Type B pancreatic cell (in vitro differentiated cells): ENCODE measurements around the gene ZNF385D. TPM values are rescaled to one million over a fixed set of nuclear protein-coding genes. Genes with fewer than 3 reads are reported as not detected.

Experiments
- DNase-seq: peaks from one replicate; pipeline ENCODE4 v3.0.0; 2021; ENCODE audit warnings: mixed read lengths; ENCODE audit not compliant: unreplicated experiment; ENCODE audit errors: extremely low spot score
- H3K27ac Mint-ChIP-seq: 2 replicates; pipeline ENCODE4 v1.8.0; 2021; ENCODE audit warnings: mild to moderate bottlenecking, mixed read lengths
- H3K27me3 Mint-ChIP-seq: 2 replicates; pipeline ENCODE4 v1.8.0; 2021; ENCODE audit warnings: mixed read lengths
- H3K36me3 Mint-ChIP-seq: 2 replicates; pipeline ENCODE4 v1.8.0; 2021; ENCODE audit warnings: mixed read lengths
- H3K4me1 Mint-ChIP-seq: one replicate; pipeline ENCODE4 v1.8.0; 2021; ENCODE audit warnings: mixed read lengths; ENCODE audit not compliant: unreplicated experiment
- H3K4me3 Mint-ChIP-seq: 2 replicates; pipeline ENCODE4 v1.8.0; 2021; ENCODE audit warnings: mild to moderate bottlenecking, mixed read lengths
- H3K9me3 Mint-ChIP-seq: 2 replicates; pipeline ENCODE4 v1.8.0; 2021; ENCODE audit warnings: mixed read lengths
- total RNA-seq: library from RNA; stranded (reverse); gene quantifications from 2 replicates; pipeline ENCODE4 v1.2.1, GENCODE V29; 2021; ENCODE audit warnings: low replicate concordance
- TF ChIP-seq, protein P1 (sequence below): fragments of 200-600 bp; sonication (generic); conservative IDR thresholded peaks from 2 replicates; pipeline ENCODE4 v1.5.0; 2021; ENCODE audit warnings: antibody characterized with exemption, mild to moderate bottlenecking

ZNF385D gene
- total RNA-seq, 1 donor from 2014 or later: 7.5 TPM

- H3K4me3 Mint-ChIP-seq: no peak overlapping the region
- H3K4me1 Mint-ChIP-seq: no peaks in the 10 kb centered on the region
- no peak for DNase-seq
- TF ChIP-seq, protein P1, sequence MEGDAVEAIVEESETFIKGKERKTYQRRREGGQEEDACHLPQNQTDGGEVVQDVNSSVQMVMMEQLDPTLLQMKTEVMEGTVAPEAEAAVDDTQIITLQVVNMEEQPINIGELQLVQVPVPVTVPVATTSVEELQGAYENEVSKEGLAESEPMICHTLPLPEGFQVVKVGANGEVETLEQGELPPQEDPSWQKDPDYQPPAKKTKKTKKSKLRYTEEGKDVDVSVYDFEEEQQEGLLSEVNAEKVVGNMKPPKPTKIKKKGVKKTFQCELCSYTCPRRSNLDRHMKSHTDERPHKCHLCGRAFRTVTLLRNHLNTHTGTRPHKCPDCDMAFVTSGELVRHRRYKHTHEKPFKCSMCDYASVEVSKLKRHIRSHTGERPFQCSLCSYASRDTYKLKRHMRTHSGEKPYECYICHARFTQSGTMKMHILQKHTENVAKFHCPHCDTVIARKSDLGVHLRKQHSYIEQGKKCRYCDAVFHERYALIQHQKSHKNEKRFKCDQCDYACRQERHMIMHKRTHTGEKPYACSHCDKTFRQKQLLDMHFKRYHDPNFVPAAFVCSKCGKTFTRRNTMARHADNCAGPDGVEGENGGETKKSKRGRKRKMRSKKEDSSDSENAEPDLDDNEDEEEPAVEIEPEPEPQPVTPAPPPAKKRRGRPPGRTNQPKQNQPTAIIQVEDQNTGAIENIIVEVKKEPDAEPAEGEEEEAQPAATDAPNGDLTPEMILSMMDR: no peak
- H3K9me3 Mint-ChIP-seq: peaks cover 5% of the 10 kb centered on the region
- H3K27me3 Mint-ChIP-seq: no peaks in the 10 kb centered on the region
- no peak overlapping the region for H3K27ac Mint-ChIP-seq
- H3K36me3 Mint-ChIP-seq: peaks cover 4% of the 10 kb centered on the region
Observed at GRCh38 chr3:21564531-21564930, 186.5 kb downstream of the ZNF385D start.

- no peak overlapping the region for H3K4me3 Mint-ChIP-seq
- H3K27me3 Mint-ChIP-seq: no peaks in the 10 kb centered on the region
- H3K27ac Mint-ChIP-seq: no peak overlapping the region
- TF ChIP-seq, protein P1: no peak
- no peaks in the 10 kb centered on the region for H3K4me1 Mint-ChIP-seq
- H3K36me3 Mint-ChIP-seq: peaks cover 4% of the 10 kb centered on the region
- DNase-seq: no peak
- H3K9me3 Mint-ChIP-seq: peaks cover 9% of the 10 kb centered on the region
Observed at GRCh38 chr3:21562243-21562642, 188.8 kb downstream of the ZNF385D start.

- no peak for DNase-seq
- TF ChIP-seq, protein P1: no peak
- H3K36me3 Mint-ChIP-seq: peaks cover 4% of the 10 kb centered on the region
- no peak overlapping the region for H3K4me3 Mint-ChIP-seq
- H3K9me3 Mint-ChIP-seq: peaks cover 9% of the 10 kb centered on the region
- no peak overlapping the region for H3K27ac Mint-ChIP-seq
- no peaks in the 10 kb centered on the region for H3K27me3 Mint-ChIP-seq
- no peaks in the 10 kb centered on the region for H3K4me1 Mint-ChIP-seq
Observed at GRCh38 chr3:21561472-21561871, 189.5 kb downstream of the ZNF385D start.

DNA sequence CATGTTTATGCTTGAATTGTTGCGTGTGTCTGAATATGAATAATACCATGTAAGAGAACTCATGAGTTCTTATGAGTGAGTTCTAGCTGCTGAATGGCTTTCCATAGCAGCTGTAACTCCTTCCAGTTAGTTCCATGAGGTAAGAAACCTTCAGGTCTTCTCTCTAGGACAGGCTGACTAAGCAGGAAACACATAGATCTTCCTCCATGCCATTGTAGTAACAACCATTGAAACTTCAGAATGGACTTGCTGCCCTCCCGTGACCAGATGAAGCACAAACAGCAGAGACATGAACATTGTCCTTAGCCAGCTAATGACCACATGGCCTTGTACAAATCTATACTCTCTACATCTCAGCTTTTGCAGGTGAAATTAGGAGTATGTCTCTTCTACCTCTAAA, 200.0 kb downstream of the ZNF385D start:
- Mint-ChIP-seq H3K9me3 (no peaks in the 10 kb centered on the region), H3K27me3 (no peaks in the 10 kb centered on the region), H3K4me3 (no peak overlapping the region), H3K36me3 (no peaks in the 10 kb centered on the region), H3K27ac (no peak overlapping the region), H3K4me1 (no peaks in the 10 kb centered on the region)
- TF ChIP-seq, protein P1: peak; percentile 18
- DNase-seq: no peak

- Mint-ChIP-seq H3K36me3 (no peaks in the 10 kb centered on the region), H3K27ac (no peak overlapping the region), H3K4me3 (no peak overlapping the region), H3K9me3 (no peaks in the 10 kb centered on the region), H3K4me1 (no peaks in the 10 kb centered on the region), H3K27me3 (peaks cover 10% of the 10 kb centered on the region)
- no peak for DNase-seq
- TF ChIP-seq, protein P1: no peak
Observed at GRCh38 chr3:21544076-21544462, 206.9 kb downstream of the ZNF385D start.
